Calu3 (cell line): Measurements from ENCODE around the gene NOL3. TPM values are rescaled to one million over a fixed set of nuclear protein-coding genes. Genes with fewer than 3 reads are reported as not detected.

Experiments
- BruUV-seq: library from RNA; stranded (reverse); fragments of 400-500 nt; replicated peaks from 2 replicates; lab custom pipeline; 2021; lab: Mats Ljungman, UMichigan
- CTCF ChIA-PET: fragments of 300-600 bp; sonication (Branson Sonifier 250); formaldehyde crosslinking; loops from one replicate; lab custom pipeline; 2022; ENCODE audit warnings: antibody characterized with exemption; lab: Charles Lee
- DNase-seq: peaks from one replicate; pipeline ENCODE4 v3.0.0; 2022
- H3K27ac Mint-ChIP-seq: one replicate; pipeline ENCODE4 v1.8.0; 2022; ENCODE audit warnings: mixed read lengths; ENCODE audit not compliant: unreplicated experiment
- H3K27me3 Mint-ChIP-seq: one replicate; pipeline ENCODE4 v1.8.0; 2022; ENCODE audit warnings: mixed read lengths; ENCODE audit not compliant: unreplicated experiment
- H3K36me3 Mint-ChIP-seq: one replicate; pipeline ENCODE4 v1.8.0; 2022; ENCODE audit warnings: mild to moderate bottlenecking, moderate library complexity, mixed read lengths; ENCODE audit not compliant: insufficient read depth, unreplicated experiment
- H3K4me1 Mint-ChIP-seq: one replicate; pipeline ENCODE4 v1.8.0; 2022; ENCODE audit warnings: mild to moderate bottlenecking, low read depth, mixed read lengths; ENCODE audit not compliant: unreplicated experiment
- H3K4me3 Mint-ChIP-seq: one replicate; pipeline ENCODE4 v1.8.0; 2022; ENCODE audit warnings: mild to moderate bottlenecking, low read depth, moderate library complexity, mixed read lengths; ENCODE audit not compliant: unreplicated experiment
- H3K9me3 Mint-ChIP-seq: one replicate; pipeline ENCODE4 v1.8.0; 2022; ENCODE audit warnings: low read depth, mixed read lengths; ENCODE audit not compliant: unreplicated experiment
- intact Hi-C: fragments of 100-400 bp; cut with micrococcal nuclease; formaldehyde crosslinking; loops from one replicate; pipeline ENCODE4 v1.10.0; 2022; ENCODE audit not compliant: unreplicated experiment
- total RNA-seq: library from RNA; stranded (reverse); gene quantifications from 2 replicates; pipeline ENCODE4 v1.2.3, GENCODE V29; 2022
- TF ChIP-seq, protein P1 (sequence below): fragments of 200-600 bp; IDR thresholded peaks from one replicate; pipeline ENCODE4 v1.8.0; 2022; ENCODE audit warnings: antibody characterized with exemption; ENCODE audit not compliant: unreplicated experiment

NOL3 gene
- total RNA-seq, 1 experiment from 2014 or later = 33.5 TPM

DNA sequence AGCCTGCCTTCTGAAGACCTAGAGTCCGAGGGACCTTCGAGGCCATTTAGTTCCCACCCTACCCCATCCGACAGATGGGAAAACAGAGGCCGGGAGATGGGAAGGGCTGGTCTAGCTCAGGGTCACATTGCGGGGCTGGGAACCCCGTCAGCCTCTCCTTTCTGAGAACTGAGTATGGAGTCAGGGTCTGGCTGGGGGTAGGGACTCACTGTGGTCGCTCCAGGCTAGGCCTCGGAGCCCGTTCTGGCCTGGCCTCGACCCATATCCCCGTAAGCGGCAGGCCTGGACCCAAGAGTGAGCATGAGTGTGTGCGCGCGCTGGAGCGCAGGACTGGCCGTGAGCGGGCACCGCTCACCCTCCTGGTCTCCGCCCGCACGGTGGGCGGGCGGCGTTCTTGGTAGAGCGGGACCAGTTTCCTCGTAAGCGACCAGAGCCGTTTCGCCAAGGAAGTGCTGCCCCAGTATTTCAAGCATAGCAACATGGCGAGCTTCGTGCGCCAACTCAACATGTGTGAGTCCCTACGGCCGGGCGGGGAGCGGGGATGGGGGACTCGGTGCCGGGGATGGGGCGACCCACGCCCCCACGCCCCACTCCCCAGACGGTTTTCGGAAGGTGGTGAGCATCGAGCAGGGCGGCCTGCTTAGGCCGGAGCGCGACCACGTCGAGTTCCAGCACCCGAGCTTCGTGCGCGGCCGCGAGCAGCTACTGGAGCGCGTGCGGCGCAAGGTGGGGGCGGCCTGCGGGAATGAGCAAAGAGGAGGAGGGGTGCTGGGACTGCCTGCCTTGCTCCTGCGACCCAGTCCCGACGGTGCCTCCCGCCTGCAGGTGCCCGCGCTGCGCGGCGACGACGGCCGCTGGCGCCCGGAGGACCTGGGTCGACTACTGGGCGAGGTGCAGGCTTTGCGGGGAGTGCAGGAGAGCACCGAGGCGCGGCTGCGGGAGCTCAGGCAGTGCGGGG is 4.9 kb upstream of the NOL3 start:
- no peak overlapping the region for H3K4me3 Mint-ChIP-seq
- intact Hi-C loops = no loop called here
- H3K4me1 Mint-ChIP-seq = peaks cover 8% of the 10 kb centered on the region
- H3K27me3 Mint-ChIP-seq = no peaks in the 10 kb centered on the region
- H3K27ac Mint-ChIP-seq = no peak overlapping the region
- DNase-seq = no peak
- CTCF ChIA-PET = interaction anchor here (1.0 kb wide), 1 partner anchor 27 kb away, joined by 5 read pairs; no protein-coding TSS in a partner anchor
- H3K9me3 Mint-ChIP-seq = no peaks in the 10 kb centered on the region
- TF ChIP-seq, protein P1, sequence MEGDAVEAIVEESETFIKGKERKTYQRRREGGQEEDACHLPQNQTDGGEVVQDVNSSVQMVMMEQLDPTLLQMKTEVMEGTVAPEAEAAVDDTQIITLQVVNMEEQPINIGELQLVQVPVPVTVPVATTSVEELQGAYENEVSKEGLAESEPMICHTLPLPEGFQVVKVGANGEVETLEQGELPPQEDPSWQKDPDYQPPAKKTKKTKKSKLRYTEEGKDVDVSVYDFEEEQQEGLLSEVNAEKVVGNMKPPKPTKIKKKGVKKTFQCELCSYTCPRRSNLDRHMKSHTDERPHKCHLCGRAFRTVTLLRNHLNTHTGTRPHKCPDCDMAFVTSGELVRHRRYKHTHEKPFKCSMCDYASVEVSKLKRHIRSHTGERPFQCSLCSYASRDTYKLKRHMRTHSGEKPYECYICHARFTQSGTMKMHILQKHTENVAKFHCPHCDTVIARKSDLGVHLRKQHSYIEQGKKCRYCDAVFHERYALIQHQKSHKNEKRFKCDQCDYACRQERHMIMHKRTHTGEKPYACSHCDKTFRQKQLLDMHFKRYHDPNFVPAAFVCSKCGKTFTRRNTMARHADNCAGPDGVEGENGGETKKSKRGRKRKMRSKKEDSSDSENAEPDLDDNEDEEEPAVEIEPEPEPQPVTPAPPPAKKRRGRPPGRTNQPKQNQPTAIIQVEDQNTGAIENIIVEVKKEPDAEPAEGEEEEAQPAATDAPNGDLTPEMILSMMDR = no peak
- peaks cover 43% of the 10 kb centered on the region for H3K36me3 Mint-ChIP-seq
- BruUV-seq = no TSS peak

GRCh38 chr16:67166110-67166547 is 4.2 kb upstream of the NOL3 start:
- H3K4me1 Mint-ChIP-seq = peaks cover 14% of the 10 kb centered on the region
- intact Hi-C loops = no loop called here
- H3K9me3 Mint-ChIP-seq = no peaks in the 10 kb centered on the region
- H3K27ac Mint-ChIP-seq = no peak overlapping the region
- CTCF ChIA-PET = interaction anchor here (1.0 kb wide), 1 partner anchor 27 kb away, joined by 5 read pairs; no protein-coding TSS in a partner anchor
- peaks cover 36% of the 10 kb centered on the region for H3K36me3 Mint-ChIP-seq
- no TSS peak for BruUV-seq
- DNase-seq = no peak
- H3K4me3 Mint-ChIP-seq = no peak overlapping the region
- TF ChIP-seq, protein P1 = no peak
- no peaks in the 10 kb centered on the region for H3K27me3 Mint-ChIP-seq

DNA sequence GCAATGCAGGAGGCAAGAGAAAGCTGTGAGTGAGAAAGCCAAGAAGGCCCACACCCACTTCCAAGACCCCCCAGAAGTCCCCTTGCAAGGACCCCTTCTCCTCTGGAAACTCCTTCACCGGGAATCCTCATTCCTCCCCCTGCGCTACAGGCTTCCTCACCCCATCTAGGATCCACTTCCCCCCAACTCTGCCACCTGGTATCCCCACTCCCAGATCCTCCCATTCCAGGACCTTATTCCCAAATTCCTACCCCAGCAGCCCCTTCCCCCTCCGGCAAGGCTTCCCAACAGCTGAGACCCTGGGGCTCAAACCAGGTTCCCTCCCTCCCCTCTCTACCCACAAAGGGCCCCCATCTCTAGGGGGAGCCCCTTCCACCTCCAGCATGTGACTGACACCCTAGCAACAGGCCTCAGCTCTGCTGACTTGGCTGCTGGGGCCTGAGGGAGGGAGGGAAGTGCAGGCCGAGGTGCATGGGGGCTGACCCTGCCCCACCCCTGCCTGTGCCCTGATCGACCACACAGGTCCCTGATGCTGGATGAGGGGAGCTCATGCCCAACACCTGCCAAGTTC is 3.7 kb upstream of the NOL3 start:
- H3K4me1 Mint-ChIP-seq = peaks cover 19% of the 10 kb centered on the region

GRCh38 chr16:67167588-67167987 is 2.8 kb upstream of the NOL3 start:
- H3K4me1 Mint-ChIP-seq = peaks cover 19% of the 10 kb centered on the region
- TF ChIP-seq, protein P1 = no peak
- peaks cover 35% of the 10 kb centered on the region for H3K36me3 Mint-ChIP-seq
- H3K4me3 Mint-ChIP-seq = no peak overlapping the region
- CTCF ChIA-PET = interaction anchor here (0.7 kb wide), 1 partner anchor 361 kb away, joined by 3 read pairs; the partner anchor contains the start of gene RIPOR1
- BruUV-seq = no TSS peak
- no peak overlapping the region for H3K27ac Mint-ChIP-seq
- H3K9me3 Mint-ChIP-seq = no peaks in the 10 kb centered on the region
- intact Hi-C loops = no loop called here
- no peaks in the 10 kb centered on the region for H3K27me3 Mint-ChIP-seq
- no peak for DNase-seq

More for the DNA sequence above, 3.7 kb upstream of the NOL3 start:
- TF ChIP-seq, protein P1 = no peak
- Mint-ChIP-seq H3K27ac (no peak overlapping the region), H3K27me3 (no peaks in the 10 kb centered on the region), H3K9me3 (no peaks in the 10 kb centered on the region), H3K4me3 (no peak overlapping the region), H3K36me3 (peaks cover 35% of the 10 kb centered on the region)
- CTCF ChIA-PET = interaction anchor here (0.6 kb wide), 1 partner anchor 160 kb away, joined by 10 read pairs; the partner anchor contains the start of genes KCTD19 and LRRC36
- BruUV-seq = no TSS peak
- DNase-seq = no peak
- intact Hi-C loops = no loop called here
